ENCODE data around the gene EGLN3. TPM values are rescaled to one million over a fixed set of nuclear protein-coding genes. Genes with fewer than 3 reads are reported as not detected.

Gene EGLN3
- total RNA-seq, 4 donors from 2014 or later, result 161 to 299 (median 167) TPM

- no peak for TF ChIP-seq CTCF (IDR thresholded peaks at IDR 0.05)
- no peak for TF ChIP-seq POLR2A (IDR thresholded peaks at IDR 0.05)
- DNase-seq (ENCODE audit: low spot score in 2 of 2), result no peak
- no peak overlapping the region for H3K4me3 ChIP-seq (ENCODE audit: low read depth, poor library complexity, severe bottlenecking)
- intact Hi-C loops (cut with DNase I; ENCODE audit: low total_unique reads), result loop anchor here (10.0 kb wide), 1 partner anchor 46 kb away; no protein-coding TSS in a partner anchor
- WGBS, 2 donors, result 83 to 86% methylated on average over 3 to 4 of the region's 4 CpGs
These were observed 50.2 kb downstream of the EGLN3 start for GRCh38 chr14:33900706-33901105.

GRCh38 chr14:33899723-33900341 is 51.0 kb downstream of the EGLN3 start:
- intact Hi-C loops (cut with DNase I; ENCODE audit: low total_unique reads), result loop anchor here (10.0 kb wide), 1 partner anchor 45 kb away; no protein-coding TSS in a partner anchor
- no peak overlapping the region for H3K4me3 ChIP-seq (ENCODE audit: low read depth, poor library complexity, severe bottlenecking)
- no peak for DNase-seq (ENCODE audit: low spot score in 2 of 2)
- 60 to 64% methylated on average over 3 of the region's 3 CpGs for WGBS, 2 donors
- TF ChIP-seq CTCF (IDR thresholded peaks at IDR 0.05), result peak in 1 of 3 donors; percentile 14
- TF ChIP-seq POLR2A (IDR thresholded peaks at IDR 0.05), result no peak

DNA sequence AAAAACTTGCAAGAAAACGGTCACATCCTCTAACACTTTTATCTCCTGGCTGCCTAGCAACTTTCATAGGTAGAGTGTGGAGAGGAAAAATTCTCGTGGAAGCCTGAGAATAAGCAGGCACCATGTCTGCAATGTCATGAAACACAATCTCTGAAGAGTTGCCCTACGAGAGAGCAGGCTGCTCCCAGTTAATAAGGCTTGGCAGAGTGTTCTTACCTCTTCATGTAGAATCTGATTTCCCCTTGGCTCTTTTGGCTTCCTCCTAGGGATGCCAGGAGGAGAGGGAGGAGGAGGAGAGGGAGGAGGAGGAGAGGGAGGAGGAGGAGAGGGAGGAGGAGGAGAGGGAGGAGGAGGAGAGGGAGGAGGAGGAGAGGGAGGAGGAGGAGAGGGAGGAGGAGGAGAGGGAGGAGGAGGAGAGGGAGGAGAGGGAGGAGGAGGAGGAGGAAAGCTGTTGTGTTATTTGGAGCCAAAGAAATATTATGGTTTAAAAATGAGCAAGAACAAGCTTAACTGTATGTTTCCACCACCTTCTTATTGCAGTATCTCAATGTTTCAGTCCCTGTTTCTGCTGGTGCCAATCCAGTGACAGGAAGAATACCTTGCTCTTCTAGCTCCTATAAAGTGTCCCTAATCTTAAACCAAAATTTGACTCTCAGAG is 52.9 kb downstream of the EGLN3 start:
- H3K4me3 ChIP-seq (ENCODE audit: low read depth, poor library complexity, severe bottlenecking), result no peak overlapping the region
- WGBS, 2 donors, result 23 to 29% methylated on average over 3 of the region's 3 CpGs
- DNase-seq (ENCODE audit: low spot score in 2 of 2), result no peak
- TF ChIP-seq POLR2A (IDR thresholded peaks at IDR 0.05), result no peak
- TF ChIP-seq CTCF (IDR thresholded peaks at IDR 0.05), result no peak
- intact Hi-C loops (cut with DNase I; ENCODE audit: low total_unique reads), result no loop called here

- no peak overlapping the region for H3K4me3 ChIP-seq (ENCODE audit: low read depth, poor library complexity, severe bottlenecking)
- 54 to 76% methylated on average over 2 of the region's 2 CpGs for WGBS, 2 donors
- DNase-seq (ENCODE audit: low spot score in 2 of 2), result no peak
- intact Hi-C loops (cut with DNase I; ENCODE audit: low total_unique reads), result no loop called here
- no peak for TF ChIP-seq POLR2A (IDR thresholded peaks at IDR 0.05)
- no peak for TF ChIP-seq CTCF (IDR thresholded peaks at IDR 0.05)
These were observed 53.5 kb downstream of the EGLN3 start for GRCh38 chr14:33897382-33897781.

GRCh38 chr14:33894339-33894738 is 56.5 kb downstream of the EGLN3 start:
- H3K4me3 ChIP-seq (ENCODE audit: low read depth, poor library complexity, severe bottlenecking), result no peak overlapping the region
- no peak for DNase-seq (ENCODE audit: low spot score in 2 of 2)
- 96 to 100% methylated on average over 1 of the region's 1 CpG for WGBS, 2 donors
- intact Hi-C loops (cut with DNase I; ENCODE audit: low total_unique reads), result no loop called here
- TF ChIP-seq POLR2A (IDR thresholded peaks at IDR 0.05), result no peak
- no peak for TF ChIP-seq CTCF (IDR thresholded peaks at IDR 0.05)
